Omental fat pad (tissue), 4 donors: Measurements from ENCODE around the gene LELP1. TPM values are rescaled to one million over a fixed set of nuclear protein-coding genes. Genes with fewer than 3 reads are reported as not detected.

ENCODE experiments used
- ATAC-seq: fragments of 150-250 bp; one replicate; pipeline ENCODE4 v1.9.1; 2016; ENCODE audit warnings: mild to moderate bottlenecking, moderate library complexity; ENCODE audit not compliant: low FRiP score
- DNase-seq: peaks from one replicate; pipeline ENCODE4 v3.0.0-alpha.2; 2019; ENCODE audit warnings: low spot score
- CTCF ChIP-seq, 3 donors: fragments of 450-650 bp; IDR thresholded peaks; one replicate each; pipeline ENCODE4 v1.5.1; 2016 to 2017; ENCODE audit warnings: antibody characterized with exemption in 3 of 3, mild to moderate bottlenecking in 3 of 3, moderate library complexity in 2 of 3
- total RNA-seq, 4 donors: library from RNA; depleted of rRNA; stranded (reverse); fragments of >200 nt; gene quantifications; one replicate each; pipeline ENCODE4 v1.1.0, GENCODE V29; 2016

LELP1 gene
- total RNA-seq, 4 donors from 2014 or later = not detected

- no peak for DNase-seq
- no peak for ATAC-seq
- no peak for TF ChIP-seq CTCF (IDR thresholded peaks at IDR 0.05)
These were observed 10.5 kb upstream of the LELP1 start for GRCh38 chr1:153192697-153193096.

GRCh38 chr1:153194331-153195050 is 8.7 kb upstream of the LELP1 start:
- DNase-seq (no peak), ATAC-seq (no peak)
- no peak for TF ChIP-seq CTCF (IDR thresholded peaks at IDR 0.05)

- DNase-seq (no peak), ATAC-seq (no peak)
- TF ChIP-seq CTCF (IDR thresholded peaks at IDR 0.05) = no peak
These were observed 8.0 kb upstream of the LELP1 start for GRCh38 chr1:153195216-153195615.

GRCh38 chr1:153202006-153202405 is 1.2 kb upstream of the LELP1 start:
- TF ChIP-seq CTCF (IDR thresholded peaks at IDR 0.05) = no peak
- ATAC-seq (peak; percentile 87), DNase-seq (no peak)

- no peak for ATAC-seq
- no peak for DNase-seq
- no peak for TF ChIP-seq CTCF (IDR thresholded peaks at IDR 0.05)
These were observed 3.4 kb downstream of the LELP1 start for GRCh38 chr1:153206631-153207030.

GRCh38 chr1:153210206-153210605 is 7.0 kb downstream of the LELP1 start:
- no peak for DNase-seq
- no peak for TF ChIP-seq CTCF (IDR thresholded peaks at IDR 0.05)
- ATAC-seq = no peak

- no peak for TF ChIP-seq CTCF (IDR thresholded peaks at IDR 0.05)
- ATAC-seq (no peak), DNase-seq (no peak)
These were observed 9.0 kb downstream of the LELP1 start for GRCh38 chr1:153212201-153212600.
